H4 (cell line): ENCODE results near the gene PIMREG. TPM values are rescaled to one million over a fixed set of nuclear protein-coding genes. Genes with fewer than 3 reads are reported as not detected.
A peak's percentile ranks its signal among the peaks of the same experiment; 100 is the strongest.

Experiments
- DNase-seq: peaks from one replicate; pipeline ENCODE4 v3.0.0-alpha.2; 2015; ENCODE audit warnings: low spot score
- total RNA-seq: library from RNA; depleted of rRNA; stranded (reverse); fragments of >200 nt; shearing (Covaris generic); gene quantifications from 2 replicates; pipeline ENCODE4 v1.2.3, GENCODE V29; 2014

Gene PIMREG
- total RNA-seq, 1 experiment from 2014 or later, result 30.7 TPM

GRCh38 chr17:6437956-6438355, 6.3 kb upstream of the PIMREG start:
- DNase-seq, result no peak

- no peak for DNase-seq
These were observed 4.3 kb upstream of the PIMREG start for GRCh38 chr17:6439951-6440350.

GRCh38 chr17:6442775-6443174, 1.5 kb upstream of the PIMREG start:
- DNase-seq, result no peak

GRCh38 chr17:6444571-6445335, 498 bp downstream of the PIMREG start:
- no peak for DNase-seq

GRCh38 chr17:6446516-6447100, 2.4 kb downstream of the PIMREG start:
- DNase-seq, result no peak

GRCh38 chr17:6448473-6448872, 4.2 kb downstream of the PIMREG start:
- DNase-seq, result no peak

- DNase-seq, result no peak
These were observed 5.1 kb downstream of the PIMREG start for GRCh38 chr17:6449307-6449706.

- DNase-seq, result no peak
These were observed 6.9 kb downstream of the PIMREG start for GRCh38 chr17:6450926-6451832.

- no peak for DNase-seq
These were observed 8.4 kb downstream of the PIMREG start for GRCh38 chr17:6452471-6453266.

GRCh38 chr17:6453279-6454024, 9.2 kb downstream of the PIMREG start:
- DNase-seq, result no peak

GRCh38 chr17:6454495-6455320, 10.5 kb downstream of the PIMREG start:
- no peak for DNase-seq

- DNase-seq, result no peak
These were observed 11.1 kb downstream of the PIMREG start for GRCh38 chr17:6455321-6455705.

GRCh38 chr17:6456321-6456720, 12.1 kb downstream of the PIMREG start:
- no peak for DNase-seq

GRCh38 chr17:6456914-6457687, 12.8 kb downstream of the PIMREG start:
- peak; percentile 48 for DNase-seq

- peak; percentile 11 for DNase-seq
These were observed 13.6 kb downstream of the PIMREG start for GRCh38 chr17:6457688-6458459.

GRCh38 chr17:6458460-6458950, 14.2 kb downstream of the PIMREG start:
- DNase-seq, result no peak

- no peak for DNase-seq
These were observed 16.4 kb downstream of the PIMREG start for GRCh38 chr17:6460531-6461161.

GRCh38 chr17:6461246-6461645, 17.0 kb downstream of the PIMREG start:
- DNase-seq, result no peak
